Left cardiac atrium (tissue), 4 donors: Measurements from ENCODE around the gene DDX31. TPM values are rescaled to one million over a fixed set of nuclear protein-coding genes. Genes with fewer than 3 reads are reported as not detected.

ENCODE experiments used
- ATAC-seq, 2 donors: fragments of 200-7000 bp; cut with Tn5 transposase; one replicate each; pipeline ENCODE4 v1.9.1; 2020; ENCODE audit warnings: mild to moderate bottlenecking in 2 of 2, moderate library complexity in 2 of 2
- DNase-seq: peaks from one replicate; pipeline ENCODE4 v3.0.0-alpha.2; 2020
- intact Hi-C, 2 donors: fragments of 100-400 bp; cut with DNase I; formaldehyde crosslinking; loops; one replicate each; pipeline versions ENCODE4 v1.14.1 to v1.15.1; 2022 to 2023
- total RNA-seq, 2 donors: library from RNA; stranded (reverse); fragmentation: NEBNext Ultra II Directional; extraction: Animal tissue kit (Norgen Biotek cat#: 25700); gene quantifications; one replicate each; pipeline ENCODE4 v1.2.1, GENCODE V29; 2021
- donor health status: DM: no; HTN: yes; CAD: no.
- donor health status: DM: no; HTN: yes; CAD: no; lungs with severe emphysema.
- donor health status: DM: yes; HTN: yes; CAD: no.
- donor health status: Dilated cardiomyopathy.

Gene DDX31
- total RNA-seq, 2 donors from 2014 or later, result 5.2 to 7.9 TPM

DNA sequence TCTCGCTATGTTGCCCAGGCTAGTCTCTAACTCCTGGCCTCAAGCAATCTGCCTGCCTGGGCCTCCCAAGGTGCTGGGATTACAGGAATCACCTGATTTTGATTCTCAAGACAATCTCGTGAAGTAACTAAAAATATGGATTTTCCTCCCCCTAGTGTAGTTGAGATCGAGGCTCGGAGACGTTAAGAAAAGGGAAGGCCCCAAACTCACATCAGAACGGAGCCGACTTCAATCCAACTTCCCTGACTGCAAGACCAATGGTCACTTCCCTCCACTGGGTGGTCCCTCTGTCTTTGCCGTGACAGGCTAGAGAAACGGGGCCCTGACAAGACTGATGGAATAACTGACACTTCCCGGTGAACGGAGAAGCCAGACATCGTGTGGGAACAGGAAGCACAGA lies 59.1 kb downstream of the DDX31 start:
- ATAC-seq, result no peak
- no peak for DNase-seq
- intact Hi-C loops, result no loop called here

DNA sequence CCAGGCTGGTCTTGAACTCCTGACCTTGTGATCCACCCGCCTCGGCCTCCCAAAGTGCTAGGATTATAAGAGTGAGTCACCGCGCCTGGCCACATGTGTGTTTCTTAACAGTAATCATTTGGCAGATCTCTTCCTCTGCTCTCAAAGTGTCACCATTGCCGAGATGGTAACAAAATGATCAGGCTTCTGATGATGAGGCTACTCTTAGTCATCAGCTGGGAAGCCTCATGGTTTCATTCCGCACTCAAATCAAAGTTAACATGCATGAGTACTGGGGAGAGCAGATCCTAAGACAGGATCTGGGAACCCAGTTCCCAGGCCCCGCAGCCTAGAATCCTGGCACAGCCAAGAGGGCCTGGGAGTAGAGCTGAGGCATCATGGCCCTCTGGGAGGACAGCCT lies 60.0 kb downstream of the DDX31 start:
- intact Hi-C loops, result no loop called here
- no peak for ATAC-seq

DNA sequence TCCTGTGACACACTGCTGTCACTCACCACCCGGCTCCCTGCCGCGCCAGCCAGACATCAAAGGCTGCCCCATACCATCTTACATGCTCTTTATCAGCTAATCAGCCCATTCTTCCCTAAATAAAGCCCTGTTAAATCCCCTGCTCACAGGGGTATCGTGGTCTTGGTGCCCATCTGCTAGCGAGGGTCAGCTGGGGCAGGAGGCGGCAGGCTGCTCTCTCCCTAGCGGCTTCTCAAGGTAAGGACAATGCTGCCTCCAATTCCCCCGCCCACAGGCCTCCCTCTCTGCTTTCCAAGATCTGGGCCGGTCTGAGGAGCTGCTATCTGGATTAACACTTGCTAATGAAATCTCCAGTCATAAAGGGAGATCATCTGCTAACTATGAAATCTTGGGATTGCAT lies 60.6 kb downstream of the DDX31 start:
- intact Hi-C loops, result no loop called here
- ATAC-seq (no peak), DNase-seq (no peak)

More for the DNA sequence above, 60.0 kb downstream of the DDX31 start:
- DNase-seq, result no peak

DNA sequence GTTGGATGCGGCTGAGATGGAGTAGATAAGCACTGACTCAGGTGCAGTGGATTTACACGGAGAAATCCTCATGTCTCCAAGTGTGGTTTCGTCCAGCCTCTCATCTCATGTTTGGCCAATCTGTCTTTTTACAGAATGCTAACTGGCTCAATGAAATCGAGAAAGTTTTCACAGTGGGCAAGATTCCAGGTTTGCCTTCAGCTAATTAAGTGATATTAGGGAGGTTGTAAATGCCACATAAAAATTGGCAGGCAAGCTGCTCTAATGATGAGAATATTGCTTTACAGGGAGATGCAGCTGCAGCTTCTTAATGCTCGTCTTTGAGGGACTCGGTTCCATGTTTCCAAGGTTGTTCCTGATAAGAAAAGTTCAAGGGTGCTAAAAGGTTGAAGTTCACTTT lies 63.7 kb downstream of the DDX31 start:
- no peak for DNase-seq
- intact Hi-C loops, result no loop called here
- ATAC-seq, result no peak

DNA sequence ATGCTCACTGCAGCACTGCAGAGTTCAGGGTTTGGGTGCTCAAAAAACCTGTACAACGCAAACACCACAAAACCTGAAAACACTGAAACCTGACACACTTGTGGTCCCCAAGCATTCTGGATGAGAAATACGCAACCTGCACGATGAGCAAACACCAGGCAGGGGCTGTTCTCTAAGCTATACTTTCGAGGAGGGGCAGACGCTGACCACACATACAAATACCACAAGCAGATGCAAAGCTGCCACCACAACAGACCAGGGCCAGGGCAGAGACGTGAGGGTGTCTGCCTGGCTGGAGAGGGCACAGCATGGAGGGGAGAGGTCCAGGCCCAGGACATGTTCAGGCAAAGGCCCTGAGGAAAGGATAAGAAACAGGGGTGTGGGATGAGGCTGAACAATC lies 64.4 kb downstream of the DDX31 start:
- no peak for DNase-seq
- ATAC-seq, result no peak
- intact Hi-C loops, result no loop called here

DNA sequence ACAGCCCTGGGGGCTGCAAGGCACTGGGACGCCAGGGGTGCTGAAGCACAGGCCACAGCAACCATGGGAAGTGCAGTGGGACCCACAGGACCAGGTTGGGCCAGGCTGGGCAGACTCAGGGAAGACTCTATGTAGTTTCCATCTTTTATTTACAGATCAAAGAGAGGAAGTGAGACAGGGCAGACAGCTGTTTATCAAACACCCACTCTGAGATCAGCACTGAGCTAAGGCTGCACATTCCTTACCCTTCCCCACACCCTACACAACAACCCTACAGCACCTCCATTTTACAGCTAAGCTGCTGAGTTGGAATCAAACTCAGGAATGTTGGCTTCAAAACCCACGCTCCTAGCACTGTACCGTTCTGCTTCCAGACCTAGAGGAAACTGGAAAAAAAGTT lies 67.6 kb downstream of the DDX31 start:
- intact Hi-C loops, result no loop called here
- no peak for ATAC-seq
- no peak for DNase-seq

DNA sequence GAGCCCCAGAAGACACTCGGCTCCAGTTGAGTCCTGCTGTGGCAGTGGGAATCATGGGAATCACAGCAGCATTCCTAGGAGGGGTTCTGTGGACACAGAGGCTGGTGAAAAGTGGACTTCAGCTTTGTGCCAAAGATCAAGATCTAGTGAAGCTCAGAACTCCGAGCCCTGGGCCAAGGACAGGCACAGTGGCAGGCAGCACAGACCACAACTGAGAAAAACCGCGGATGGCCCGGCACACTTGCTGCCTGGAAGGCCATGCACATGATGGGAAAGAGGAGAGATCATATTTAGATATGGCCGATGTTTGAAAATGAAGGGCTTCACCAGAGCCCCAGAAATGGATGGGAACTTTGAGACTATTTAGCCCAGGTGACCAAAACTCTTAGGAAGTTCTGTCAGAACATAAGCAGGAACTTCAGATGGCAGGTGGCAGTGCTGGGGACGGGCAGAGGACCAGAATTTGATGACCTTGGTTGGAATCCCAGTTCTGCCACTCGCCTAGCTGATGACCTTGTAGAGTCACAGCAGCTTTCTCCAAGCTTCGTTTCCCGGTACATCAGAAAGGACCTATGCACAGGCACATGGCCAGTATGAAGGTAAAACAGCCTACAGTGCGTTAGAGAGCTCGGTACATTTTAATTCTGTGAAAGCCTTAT lies 69.3 kb downstream of the DDX31 start:
- intact Hi-C loops, result no loop called here
- DNase-seq (no peak), ATAC-seq (no peak)

DNA sequence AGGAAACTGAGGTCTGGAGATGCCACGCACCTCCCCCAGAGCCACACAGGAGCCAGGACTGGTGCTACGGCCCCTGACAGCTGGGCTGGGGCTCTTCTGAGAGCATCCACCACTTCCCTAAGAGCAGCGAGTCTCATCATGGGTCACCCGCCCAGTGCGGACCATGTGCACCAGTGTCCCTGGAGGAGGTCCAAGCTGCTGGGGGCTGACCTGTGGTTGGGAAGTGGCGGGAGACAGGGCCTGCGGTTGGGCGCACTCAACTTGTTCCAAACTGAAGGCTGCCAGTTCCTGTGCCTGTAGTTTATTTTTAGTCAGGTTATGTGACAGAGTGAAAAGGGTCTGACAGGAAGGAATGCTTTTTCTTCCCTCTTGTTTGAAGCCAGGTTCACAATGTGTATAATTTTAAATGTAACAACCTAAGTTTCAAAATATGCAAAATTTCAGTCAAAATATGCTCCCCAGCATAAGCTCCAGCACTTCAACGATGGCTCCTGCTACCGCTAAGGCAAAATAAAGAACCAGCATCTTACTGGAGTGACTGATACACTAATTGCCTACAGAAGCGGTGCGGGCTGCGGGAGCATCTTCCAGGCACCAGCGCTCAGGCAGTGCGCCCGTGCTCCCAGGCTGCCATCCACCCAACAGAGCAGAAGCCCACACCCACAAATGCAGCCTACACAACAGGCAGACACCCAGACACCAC lies 72.6 kb downstream of the DDX31 start:
- ATAC-seq (peak; percentile 96), DNase-seq (peak; percentile 80)
- intact Hi-C loops, result no loop called here

DNA sequence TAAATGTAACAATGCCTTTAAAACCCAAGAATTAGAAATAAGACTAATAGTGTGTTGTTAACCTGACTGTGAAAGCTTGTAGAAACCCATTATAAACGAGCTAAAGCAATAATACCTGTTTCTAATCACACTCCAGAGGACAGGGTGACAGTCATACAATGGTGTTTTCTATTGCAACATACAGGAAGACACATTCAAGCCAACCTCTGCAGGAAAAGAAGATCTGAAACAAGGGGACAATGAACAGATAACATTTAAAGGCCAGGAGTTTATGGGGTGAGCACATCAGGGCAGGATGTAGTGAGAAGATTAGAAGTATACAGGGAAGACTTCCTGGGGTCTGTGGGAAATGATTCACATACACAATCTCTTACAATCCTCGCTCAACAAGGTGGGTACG lies 73.6 kb downstream of the DDX31 start:
- intact Hi-C loops, result no loop called here
- no peak for ATAC-seq
- DNase-seq, result no peak

DNA sequence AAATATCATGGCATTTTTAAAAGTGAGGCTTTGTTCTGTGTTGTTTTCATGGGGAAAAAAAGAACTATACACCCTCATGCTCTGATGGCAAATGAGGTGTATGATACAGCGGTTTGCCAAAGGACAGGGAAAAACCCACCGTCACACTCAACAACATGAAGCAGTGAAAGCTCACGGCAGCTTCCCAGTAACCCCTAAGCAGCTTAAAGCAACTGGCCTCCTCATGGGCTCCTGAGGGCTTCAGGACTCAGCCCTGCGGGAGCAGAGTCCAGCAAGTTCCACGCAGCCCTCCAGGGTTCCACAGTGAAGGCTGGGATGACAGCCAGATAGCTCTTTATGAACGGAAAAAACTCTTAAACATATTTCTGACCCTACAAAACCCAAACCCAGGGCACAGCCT lies 74.5 kb downstream of the DDX31 start:
- DNase-seq (no peak), ATAC-seq (no peak)
- intact Hi-C loops, result no loop called here

DNA sequence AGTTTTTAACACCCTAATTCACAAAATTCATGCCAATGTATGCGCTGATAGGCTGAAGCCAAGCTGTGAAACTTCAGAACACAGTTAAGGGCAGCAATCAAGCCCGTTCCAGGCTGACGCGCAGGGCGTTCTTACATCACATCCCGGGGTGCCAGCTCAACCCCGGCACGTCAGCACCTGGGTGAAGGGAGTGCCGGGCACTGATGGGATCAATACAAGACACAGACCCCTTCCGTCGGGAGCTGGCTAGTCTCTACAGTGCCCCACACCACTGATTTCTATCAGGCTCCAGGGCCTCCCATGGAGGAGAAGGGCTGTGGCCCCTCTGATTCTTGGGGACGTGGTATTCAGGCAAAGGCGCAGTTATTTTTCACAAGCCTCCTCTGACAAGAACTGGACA lies 75.4 kb downstream of the DDX31 start:
- ATAC-seq (no peak), DNase-seq (no peak)

DNA sequence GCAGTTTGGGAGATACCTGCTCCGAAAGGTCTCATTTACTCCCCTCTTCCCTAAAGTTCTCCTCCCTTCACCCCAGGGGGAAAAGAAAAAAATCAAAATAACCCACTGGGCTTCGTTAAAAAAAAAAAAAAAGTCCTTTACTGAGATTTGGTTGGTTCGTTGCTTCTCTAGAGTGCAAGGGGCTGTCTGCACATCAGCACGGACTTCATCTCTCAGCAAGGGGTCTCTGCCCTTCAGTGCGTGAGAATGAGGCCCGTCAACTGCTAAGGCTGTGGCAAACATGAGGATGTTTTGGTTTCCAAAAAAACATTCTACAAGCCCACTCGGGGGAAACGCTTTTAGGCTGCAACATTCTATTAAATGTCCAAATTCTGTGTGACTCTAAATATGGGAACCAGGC lies 77.3 kb downstream of the DDX31 start:
- intact Hi-C loops, result no loop called here
- DNase-seq (no peak), ATAC-seq (no peak)

More for the DNA sequence above, 75.4 kb downstream of the DDX31 start:
- intact Hi-C loops, result no loop called here

DNA sequence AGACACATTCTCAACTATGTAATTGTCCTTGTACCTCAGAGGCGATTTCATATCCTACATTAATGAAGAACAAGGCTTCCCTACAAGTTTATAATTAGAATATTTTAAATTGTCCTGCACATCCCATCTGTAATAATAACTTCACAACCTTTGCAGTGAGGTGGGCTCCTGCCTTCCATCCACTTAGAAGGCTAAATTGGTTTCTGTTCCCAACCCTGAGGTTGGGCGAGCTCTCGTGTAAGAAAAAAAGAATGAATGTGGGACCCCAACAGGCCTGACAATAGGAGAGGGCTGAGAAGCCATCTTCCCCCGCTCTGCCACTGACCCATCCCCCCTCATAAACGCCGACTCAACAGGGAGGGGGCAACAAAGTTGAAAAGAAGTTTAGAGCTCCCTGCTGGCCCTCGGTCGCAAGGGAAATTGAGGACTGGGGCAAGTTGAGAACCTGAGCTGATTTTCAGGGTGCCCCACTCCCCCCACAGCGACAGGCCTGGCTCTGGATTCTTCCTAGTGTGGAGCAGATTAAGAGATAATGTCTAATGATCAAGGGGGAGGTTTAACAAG lies 78.0 kb downstream of the DDX31 start:
- no peak for ATAC-seq
- intact Hi-C loops, result no loop called here
- no peak for DNase-seq

DNA sequence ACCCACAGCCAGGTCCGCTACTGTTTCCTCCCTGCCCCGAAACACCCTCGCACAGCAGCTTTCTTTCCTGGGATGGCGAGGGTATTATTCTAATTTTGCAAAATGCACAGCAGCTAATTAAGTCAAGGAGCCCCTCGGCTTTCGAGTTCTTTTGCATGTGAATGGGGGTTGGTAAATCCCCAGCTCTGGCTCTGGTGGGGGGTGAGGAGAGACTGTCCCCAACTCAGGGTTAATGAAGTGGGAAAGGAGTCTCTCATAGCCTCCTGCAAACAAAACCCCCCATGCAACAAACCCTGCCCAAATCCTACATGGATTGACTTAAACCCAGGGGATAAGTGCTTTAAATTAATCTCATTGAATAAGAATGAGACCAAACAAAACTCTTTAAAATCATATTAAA lies 78.5 kb downstream of the DDX31 start:
- intact Hi-C loops, result no loop called here
- no peak for DNase-seq
- ATAC-seq, result no peak

DNA sequence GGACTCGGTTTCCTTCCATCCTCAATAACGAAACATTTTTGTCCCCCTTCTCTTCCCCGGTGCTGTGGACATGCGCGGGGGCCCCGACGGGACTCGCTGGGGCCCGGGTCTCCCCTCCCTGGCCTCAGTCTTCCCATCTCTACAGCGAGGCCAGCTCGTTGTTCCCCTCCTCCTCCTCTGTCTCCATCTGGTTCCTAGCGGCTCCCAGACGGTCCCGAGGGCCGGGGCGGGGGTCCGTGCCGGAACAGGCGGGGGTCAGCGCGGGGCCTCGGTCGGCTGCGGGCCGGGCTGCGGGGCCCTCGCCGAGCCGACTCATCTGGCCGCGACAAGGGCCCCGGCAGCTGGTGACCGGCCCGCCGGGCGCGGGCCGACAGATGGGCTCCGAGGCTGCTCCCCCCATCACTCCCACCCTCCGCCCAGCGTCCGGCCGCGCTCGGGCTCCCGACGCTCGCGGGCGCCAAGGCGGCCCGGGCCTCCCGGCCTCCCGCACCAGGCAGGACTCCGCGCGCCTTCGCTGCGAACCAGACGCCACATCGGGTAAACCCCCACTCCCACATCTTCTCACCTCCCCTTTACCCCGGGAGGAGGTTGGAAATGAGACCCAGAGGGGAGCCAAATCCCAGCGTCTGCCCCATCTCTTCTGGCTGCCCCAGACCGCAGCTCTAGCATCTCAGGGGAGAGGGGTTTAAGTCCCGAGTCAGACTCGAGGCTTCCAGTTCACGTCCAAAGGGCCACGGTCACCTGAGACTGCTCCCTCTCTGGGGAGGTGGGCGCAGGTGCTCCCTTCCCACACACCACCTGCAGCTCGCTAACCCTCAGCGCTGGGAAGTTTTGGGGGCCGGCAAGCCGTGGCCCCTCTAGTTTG lies 79.2 kb downstream of the DDX31 start:
- ATAC-seq (no peak), DNase-seq (no peak)
- intact Hi-C loops, result no loop called here

DNA sequence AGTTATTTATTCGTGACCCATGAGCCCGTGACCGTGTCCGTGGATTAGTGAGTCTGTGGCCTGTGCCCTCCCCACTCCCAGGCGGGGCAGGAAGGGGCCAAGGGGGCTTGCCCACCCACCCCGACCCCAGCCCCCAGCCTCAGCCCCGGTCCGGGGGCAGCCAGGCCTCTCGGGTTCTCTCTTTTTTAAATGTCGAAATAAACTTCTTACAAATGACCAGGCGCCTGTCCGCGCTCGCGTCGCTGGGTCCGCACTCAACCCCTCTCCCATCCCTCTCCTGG lies 79.8 kb downstream of the DDX31 start:
- ATAC-seq (no peak), DNase-seq (no peak)
- intact Hi-C loops, result no loop called here

DNA sequence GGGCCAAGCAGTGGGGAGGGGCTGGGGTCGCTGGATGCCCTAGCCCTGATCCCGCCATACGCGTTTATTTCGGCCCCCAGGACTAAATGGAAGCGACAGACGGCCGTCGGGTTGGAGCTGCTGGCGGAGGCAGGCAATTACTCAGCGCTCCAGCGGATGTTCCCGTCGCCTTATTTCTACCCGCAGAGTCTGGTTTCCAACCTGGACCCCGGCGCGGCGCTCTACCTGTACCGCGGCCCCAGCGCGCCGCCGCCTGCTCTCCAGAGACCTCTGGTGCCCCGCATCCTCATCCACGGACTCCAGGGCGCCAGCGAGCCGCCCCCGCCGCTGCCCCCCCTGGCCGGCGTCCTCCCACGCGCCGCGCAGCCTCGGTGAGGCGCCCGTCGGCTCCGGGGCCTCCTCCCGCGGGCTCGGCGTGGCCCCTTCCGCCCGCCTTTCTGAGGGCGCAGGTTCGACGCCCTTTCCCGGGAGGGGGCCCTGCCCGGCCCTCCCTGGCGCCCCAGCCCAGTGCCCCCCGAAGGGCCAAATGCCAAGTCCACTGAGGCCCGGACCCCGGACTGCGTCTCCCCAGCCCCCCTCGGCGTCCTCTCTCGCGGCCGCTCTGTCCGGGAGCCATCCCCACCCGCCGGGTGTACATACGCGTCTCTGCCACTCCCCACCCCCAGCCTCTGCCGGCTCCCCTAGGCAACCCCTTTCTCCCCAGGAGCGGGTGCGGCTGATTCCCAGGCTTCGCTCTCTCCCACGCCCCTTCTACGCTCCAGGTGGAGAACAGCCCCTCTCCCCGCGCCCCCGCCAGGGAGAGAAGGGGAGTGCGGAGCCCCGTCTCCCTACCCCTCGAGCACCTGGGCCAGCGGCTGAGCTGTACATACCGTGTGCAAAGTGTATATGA lies 80.4 kb downstream of the DDX31 start:
- DNase-seq, result no peak
- ATAC-seq, result no peak
- intact Hi-C loops, result no loop called here

DNA sequence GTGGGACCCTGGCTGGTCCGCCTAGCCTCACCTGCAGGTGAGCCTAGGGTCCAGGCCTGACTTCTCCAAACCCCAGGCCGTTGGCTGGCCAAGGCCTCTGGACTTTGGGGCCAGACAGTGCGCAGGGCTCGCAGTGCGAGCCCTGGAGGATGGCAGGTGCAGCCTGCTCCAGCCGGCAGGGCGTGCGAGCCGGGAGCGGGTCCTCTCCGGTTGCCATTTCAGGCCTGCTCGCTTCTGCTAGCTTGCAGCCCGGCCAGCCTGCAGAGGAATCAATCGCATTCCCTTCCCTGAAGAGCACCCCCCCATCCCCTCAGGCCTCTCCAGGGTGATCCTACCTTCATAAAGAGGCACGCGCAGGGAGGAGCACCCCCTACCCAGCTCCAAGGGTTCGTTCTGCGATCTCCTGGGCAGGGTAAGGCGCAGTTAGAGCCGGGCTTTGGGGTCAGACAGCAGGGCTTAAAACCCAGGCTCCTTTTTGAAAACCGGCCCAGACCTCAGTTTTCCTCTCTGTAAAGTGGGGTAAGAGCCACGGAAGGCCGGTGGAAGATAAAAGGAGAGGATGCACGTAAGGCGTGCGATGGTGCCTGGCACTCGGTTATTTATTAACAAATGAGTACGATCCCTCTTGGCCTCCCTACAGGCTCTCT lies 81.2 kb downstream of the DDX31 start:
- ATAC-seq, result no peak
- no peak for DNase-seq
- intact Hi-C loops, result no loop called here

DNA sequence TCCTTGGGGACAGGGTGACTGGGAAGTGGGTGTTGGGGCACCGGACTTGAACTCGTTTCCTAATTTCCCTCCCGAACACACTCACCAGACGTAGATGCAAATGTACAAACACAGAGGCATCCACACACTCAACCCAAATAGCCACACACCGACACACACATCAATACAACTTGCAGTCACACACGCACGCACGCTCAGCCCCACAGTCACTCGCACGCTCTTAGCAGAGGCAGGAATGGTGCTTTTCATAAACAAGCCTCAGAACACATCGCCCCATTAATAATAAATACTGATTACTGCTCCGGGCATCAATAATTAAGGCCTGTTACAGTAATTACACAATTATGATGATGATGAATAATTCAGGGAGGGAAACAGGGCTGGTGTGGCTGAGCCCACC lies 81.7 kb downstream of the DDX31 start:
- intact Hi-C loops, result no loop called here
- ATAC-seq (no peak), DNase-seq (no peak)
